Activated naive CD4-positive, alpha-beta T cell treated with anti-CD3 and anti-CD28 coated beads, Interleukin-2, amount 50 U/mL, for 24 hours (primary cell): ENCODE measurements around the gene SLC7A1.
A peak's percentile ranks its signal among the peaks of the same experiment; 100 is the strongest.

Experiments used
- H3K27ac Mint-ChIP-seq: one replicate; pipeline ENCODE4 v1.8.0; 2021; ENCODE audit warnings: mild to moderate bottlenecking, mixed read lengths
- H3K27me3 Mint-ChIP-seq: one replicate; pipeline ENCODE4 v1.8.0; 2021; ENCODE audit warnings: mixed read lengths
- H3K36me3 Mint-ChIP-seq: one replicate; pipeline ENCODE4 v1.8.0; 2021; ENCODE audit warnings: mixed read lengths
- H3K4me1 Mint-ChIP-seq: one replicate; pipeline ENCODE4 v1.8.0; 2021; ENCODE audit warnings: mixed read lengths
- H3K4me3 Mint-ChIP-seq: one replicate; pipeline ENCODE4 v1.8.0; 2021; ENCODE audit warnings: mild to moderate bottlenecking, mixed read lengths
- H3K9me3 Mint-ChIP-seq: one replicate; pipeline ENCODE4 v1.8.0; 2021; ENCODE audit warnings: mixed read lengths

Gene SLC7A1

DNA sequence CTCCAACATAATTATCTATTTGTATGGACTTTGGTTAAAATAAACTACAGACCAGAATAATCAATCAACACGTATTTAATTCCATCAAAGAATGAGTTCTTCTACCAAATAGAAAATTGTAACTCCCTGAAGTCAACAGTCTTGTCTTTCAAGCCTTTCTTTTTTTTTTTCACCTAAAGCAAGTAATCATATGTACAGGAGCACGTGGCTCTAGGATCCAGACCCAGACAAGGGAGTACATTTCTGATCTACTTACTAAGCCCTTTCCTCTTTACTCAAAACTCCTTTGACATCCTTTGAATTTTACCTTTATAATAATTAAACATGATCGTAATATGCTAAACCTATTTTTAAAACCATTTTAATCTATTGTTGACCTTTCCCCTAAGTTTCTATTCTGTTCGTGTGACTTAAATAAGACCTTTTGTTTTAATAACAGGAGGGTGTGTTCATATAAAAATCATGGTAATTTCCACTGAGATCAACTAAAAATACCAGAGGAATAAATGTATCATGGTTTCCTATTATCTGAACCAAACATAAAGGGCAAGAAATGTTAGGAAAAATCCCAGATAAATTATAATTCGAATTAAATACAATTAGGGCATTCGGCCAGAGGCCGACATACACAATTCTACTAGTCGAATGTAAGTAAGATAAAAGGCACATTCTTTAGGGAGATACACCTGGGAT lies 1.7 kb downstream of the SLC7A1 start:
- Mint-ChIP-seq H3K9me3 (no peaks in the 10 kb centered on the region), H3K27me3 (no peaks in the 10 kb centered on the region), H3K27ac (peak overlapping the region; percentile 97), H3K4me1 (peaks cover 56% of the 10 kb centered on the region), H3K36me3 (peaks cover 15% of the 10 kb centered on the region), H3K4me3 (peak overlapping the region; percentile 96)

GRCh38 chr13:29591310-29591709 lies 4.2 kb downstream of the SLC7A1 start:
- Mint-ChIP-seq H3K27me3 (no peaks in the 10 kb centered on the region), H3K27ac (peak overlapping the region; percentile 51), H3K36me3 (peaks cover 23% of the 10 kb centered on the region), H3K9me3 (no peaks in the 10 kb centered on the region), H3K4me1 (peaks cover 68% of the 10 kb centered on the region), H3K4me3 (peak overlapping the region; percentile 96)

GRCh38 chr13:29589967-29590366 lies 5.5 kb downstream of the SLC7A1 start:
- H3K36me3 Mint-ChIP-seq, result peaks cover 23% of the 10 kb centered on the region
- H3K4me3 Mint-ChIP-seq, result peak overlapping the region; percentile 17

DNA sequence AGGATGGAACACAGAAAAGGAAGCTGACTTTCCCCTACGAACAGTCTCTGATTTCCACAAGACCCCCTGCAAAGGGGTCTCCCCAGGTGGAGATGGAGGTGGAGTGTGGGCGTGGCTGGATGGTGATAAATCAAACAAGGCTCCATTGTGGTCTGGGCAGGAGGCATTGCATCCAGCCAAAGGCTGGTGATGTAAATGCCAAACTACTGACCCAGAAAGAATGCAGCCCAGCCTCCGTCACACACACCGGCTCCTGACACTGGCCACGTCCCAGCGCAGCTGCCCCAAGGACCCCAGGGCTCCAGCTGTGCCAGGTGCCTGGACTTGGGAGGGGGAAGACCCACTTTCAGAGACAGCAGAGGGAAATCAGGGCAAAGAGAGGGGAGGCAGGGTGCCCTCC lies 6.3 kb downstream of the SLC7A1 start:
- H3K4me1 Mint-ChIP-seq, result peaks cover 78% of the 10 kb centered on the region
- H3K36me3 Mint-ChIP-seq, result peaks cover 23% of the 10 kb centered on the region
- no peak overlapping the region for H3K27ac Mint-ChIP-seq

More at GRCh38 chr13:29589967-29590366, 5.5 kb downstream of the SLC7A1 start:
- H3K9me3 Mint-ChIP-seq, result no peaks in the 10 kb centered on the region
- H3K4me1 Mint-ChIP-seq, result peaks cover 74% of the 10 kb centered on the region
- H3K27me3 Mint-ChIP-seq, result no peaks in the 10 kb centered on the region
- no peak overlapping the region for H3K27ac Mint-ChIP-seq

DNA sequence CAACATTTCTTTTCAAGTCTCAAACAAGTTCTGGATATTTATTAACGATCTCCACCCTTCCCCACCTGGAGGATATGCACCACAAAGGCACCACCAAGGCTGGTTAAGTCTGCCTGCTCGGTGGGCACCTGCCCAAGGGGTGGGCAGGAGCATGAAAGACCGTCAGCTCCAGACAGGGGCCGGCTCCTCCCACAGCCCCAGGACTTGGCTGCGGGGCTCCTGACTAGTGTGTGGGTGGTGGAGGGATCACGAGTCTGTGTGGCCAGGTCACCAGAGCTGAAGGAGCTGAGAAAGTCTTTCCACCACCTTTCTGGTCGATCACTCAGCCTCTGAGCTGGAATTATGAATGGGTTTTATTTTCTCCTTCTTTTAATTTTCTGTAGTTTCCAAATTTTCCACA lies 7.8 kb downstream of the SLC7A1 start:
- Mint-ChIP-seq H3K36me3 (peaks cover 15% of the 10 kb centered on the region), H3K4me1 (peaks cover 75% of the 10 kb centered on the region), H3K27ac (no peak overlapping the region)

More for the DNA sequence above, 6.3 kb downstream of the SLC7A1 start:
- Mint-ChIP-seq H3K9me3 (no peaks in the 10 kb centered on the region), H3K27me3 (no peaks in the 10 kb centered on the region), H3K4me3 (no peak overlapping the region)

DNA sequence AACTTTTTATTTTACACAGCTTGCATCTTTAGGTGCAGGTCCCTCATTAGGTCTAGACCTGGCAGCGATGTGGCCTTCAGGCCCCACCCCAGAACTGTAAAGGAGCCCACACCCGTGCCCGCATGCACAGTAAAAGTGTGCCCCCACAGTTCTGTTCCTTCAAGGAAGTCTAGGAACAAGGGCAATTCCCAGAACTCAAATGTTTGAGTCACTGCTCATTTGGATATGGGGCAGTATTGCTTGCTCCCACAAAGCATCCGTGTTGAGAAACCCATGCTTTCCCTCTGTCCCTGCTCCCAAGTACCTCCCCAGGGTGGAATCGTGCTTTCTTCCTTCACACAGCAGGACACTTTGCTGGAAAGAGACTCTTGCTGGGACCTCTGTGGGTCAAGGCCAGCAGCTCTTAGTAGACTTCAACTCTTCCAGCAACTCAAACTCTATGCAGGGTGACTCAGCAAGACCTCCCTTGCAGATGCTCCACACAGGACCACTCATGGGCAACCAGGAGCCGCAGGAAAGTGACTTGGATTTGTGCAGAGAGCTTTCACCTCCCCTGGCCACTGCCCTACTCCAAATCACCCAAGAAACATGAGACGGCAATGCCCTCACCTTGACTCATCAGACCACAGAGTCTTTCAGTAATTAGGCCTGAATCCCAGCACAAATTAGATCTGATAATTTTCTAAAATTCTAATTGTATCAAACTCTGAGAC lies 12.3 kb downstream of the SLC7A1 start:
- Mint-ChIP-seq H3K4me1 (peaks cover 73% of the 10 kb centered on the region), H3K27ac (no peak overlapping the region)

More for the DNA sequence above, 7.8 kb downstream of the SLC7A1 start:
- no peak overlapping the region for H3K4me3 Mint-ChIP-seq
- H3K27me3 Mint-ChIP-seq, result no peaks in the 10 kb centered on the region
- no peaks in the 10 kb centered on the region for H3K9me3 Mint-ChIP-seq

DNA sequence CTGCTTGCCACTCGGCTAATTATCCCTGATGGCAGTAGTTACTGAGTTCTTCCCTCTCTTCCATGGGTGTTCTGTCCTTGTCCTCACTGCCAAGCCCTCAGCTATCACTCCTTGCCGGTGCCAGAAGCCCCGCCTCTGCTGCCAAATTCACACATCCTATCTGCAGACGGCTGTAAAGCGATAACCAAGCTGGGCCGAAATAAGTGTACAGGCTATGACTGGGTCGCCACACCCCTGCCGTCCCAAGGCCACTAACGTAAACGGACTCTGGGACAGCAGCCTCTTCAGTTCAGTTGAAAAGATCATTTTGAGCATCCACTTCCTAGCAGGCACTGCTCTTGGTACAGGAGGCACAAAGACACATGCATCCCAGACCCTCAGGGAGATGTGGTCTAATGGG lies 13.3 kb downstream of the SLC7A1 start:
- H3K36me3 Mint-ChIP-seq, result peaks cover 10% of the 10 kb centered on the region
- no peak overlapping the region for H3K4me3 Mint-ChIP-seq
- H3K27ac Mint-ChIP-seq, result no peak overlapping the region
- no peaks in the 10 kb centered on the region for H3K27me3 Mint-ChIP-seq
- H3K9me3 Mint-ChIP-seq, result no peaks in the 10 kb centered on the region
- peaks cover 69% of the 10 kb centered on the region for H3K4me1 Mint-ChIP-seq

More for the DNA sequence above, 12.3 kb downstream of the SLC7A1 start:
- Mint-ChIP-seq H3K4me3 (no peak overlapping the region), H3K9me3 (no peaks in the 10 kb centered on the region), H3K27me3 (no peaks in the 10 kb centered on the region), H3K36me3 (peaks cover 14% of the 10 kb centered on the region)

DNA sequence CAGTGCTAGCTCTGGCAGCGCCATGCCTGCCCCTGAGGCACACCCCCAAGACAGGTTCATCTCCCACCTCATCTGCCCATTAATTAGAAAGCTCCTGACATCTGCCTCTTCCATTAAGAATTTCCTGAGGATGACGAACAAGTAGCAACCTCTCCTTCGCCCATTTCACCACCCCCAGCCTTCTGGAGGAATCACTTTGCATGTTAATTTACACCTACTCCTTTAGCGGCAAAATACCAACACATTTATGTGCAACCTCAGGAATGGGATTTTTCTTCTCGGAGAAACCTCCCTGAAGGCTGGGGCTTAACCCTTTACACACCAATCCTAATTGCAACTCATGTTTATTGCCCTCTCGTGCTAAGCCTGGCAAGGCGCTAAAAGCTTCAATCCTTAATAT lies 13.8 kb downstream of the SLC7A1 start:
- Mint-ChIP-seq H3K4me1 (peaks cover 65% of the 10 kb centered on the region), H3K9me3 (no peaks in the 10 kb centered on the region), H3K36me3 (peaks cover 8% of the 10 kb centered on the region), H3K27ac (no peak overlapping the region), H3K27me3 (no peaks in the 10 kb centered on the region), H3K4me3 (no peak overlapping the region)

GRCh38 chr13:29579094-29579493 lies 16.4 kb downstream of the SLC7A1 start:
- peaks cover 70% of the 10 kb centered on the region for H3K4me1 Mint-ChIP-seq
- H3K36me3 Mint-ChIP-seq, result peaks cover 8% of the 10 kb centered on the region
- H3K27ac Mint-ChIP-seq, result no peak overlapping the region
- H3K4me3 Mint-ChIP-seq, result no peak overlapping the region
- H3K9me3 Mint-ChIP-seq, result no peaks in the 10 kb centered on the region
- no peaks in the 10 kb centered on the region for H3K27me3 Mint-ChIP-seq

- no peak overlapping the region for H3K4me3 Mint-ChIP-seq
- H3K4me1 Mint-ChIP-seq, result peaks cover 70% of the 10 kb centered on the region
- no peaks in the 10 kb centered on the region for H3K9me3 Mint-ChIP-seq
- H3K36me3 Mint-ChIP-seq, result peaks cover 7% of the 10 kb centered on the region
- H3K27me3 Mint-ChIP-seq, result no peaks in the 10 kb centered on the region
- no peak overlapping the region for H3K27ac Mint-ChIP-seq
Measured at GRCh38 chr13:29578300-29579085, 17.0 kb downstream of the SLC7A1 start.

DNA sequence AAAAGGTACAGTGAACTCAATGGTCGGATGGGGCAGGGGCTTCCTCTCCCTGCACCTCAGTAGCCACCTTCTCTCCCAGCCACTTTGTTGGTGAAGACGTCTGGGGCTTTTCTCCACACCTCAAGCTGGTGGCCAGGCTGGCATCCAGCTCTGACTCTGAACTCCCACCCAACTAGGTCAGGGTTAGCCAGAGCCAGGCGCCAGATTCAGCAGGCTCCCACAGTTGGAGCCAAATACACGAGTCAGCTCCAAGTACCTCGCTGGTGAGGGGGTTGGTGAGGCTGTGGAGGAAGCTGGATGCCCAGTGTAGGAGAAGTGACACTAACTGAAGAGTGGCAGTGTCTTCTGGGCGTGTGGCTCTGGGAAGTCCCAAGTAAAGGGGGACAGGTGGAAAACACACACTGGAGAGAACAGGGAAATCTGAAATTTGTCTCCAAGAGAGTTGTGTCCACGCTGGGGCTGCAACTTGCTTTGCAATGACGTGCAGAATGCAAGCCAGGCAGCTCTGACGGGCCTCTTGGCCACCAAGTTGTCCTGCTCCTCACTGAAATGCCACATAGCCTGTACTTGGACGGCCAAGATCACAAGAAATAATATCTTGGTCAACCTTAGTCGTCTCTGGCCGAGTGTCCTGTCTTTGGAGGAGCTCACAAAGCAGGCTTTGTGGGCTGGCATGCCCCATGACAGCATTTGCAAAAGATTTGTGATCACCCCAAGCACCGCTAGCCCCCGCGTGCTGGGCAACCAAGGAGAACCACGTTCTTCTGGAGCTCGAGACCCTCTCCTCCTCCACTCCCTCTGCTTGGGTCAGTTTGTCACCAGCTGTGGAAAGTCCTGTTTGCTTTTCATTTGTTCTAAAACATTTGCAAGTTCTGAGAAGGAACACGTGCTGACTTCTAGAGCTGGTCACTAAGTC lies 18.1 kb downstream of the SLC7A1 start:
- H3K9me3 Mint-ChIP-seq, result no peaks in the 10 kb centered on the region
- peaks cover 7% of the 10 kb centered on the region for H3K36me3 Mint-ChIP-seq
- no peak overlapping the region for H3K27ac Mint-ChIP-seq
- H3K4me1 Mint-ChIP-seq, result peaks cover 69% of the 10 kb centered on the region
- no peaks in the 10 kb centered on the region for H3K27me3 Mint-ChIP-seq
- H3K4me3 Mint-ChIP-seq, result no peak overlapping the region

DNA sequence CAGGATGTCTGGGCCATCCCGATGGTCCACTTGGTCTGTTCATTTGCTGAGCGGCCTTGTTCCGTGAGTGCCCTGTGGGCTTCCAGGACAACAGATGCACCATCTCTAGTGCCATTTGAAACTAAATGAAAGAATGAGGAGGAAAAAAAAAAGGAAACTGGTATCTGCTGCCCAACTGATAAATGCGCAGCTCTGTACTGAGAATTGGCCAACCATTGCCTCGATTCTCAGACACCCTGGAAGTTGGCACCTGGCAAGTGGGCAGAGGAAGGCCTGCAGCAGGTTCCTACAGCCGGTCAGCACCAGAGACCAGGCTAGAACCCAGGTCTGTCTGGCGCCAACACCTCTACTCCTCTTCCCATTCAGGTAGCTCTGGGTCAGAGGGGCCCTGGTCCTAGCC lies 18.9 kb downstream of the SLC7A1 start:
- Mint-ChIP-seq H3K27ac (no peak overlapping the region), H3K27me3 (no peaks in the 10 kb centered on the region), H3K4me1 (peaks cover 70% of the 10 kb centered on the region), H3K9me3 (no peaks in the 10 kb centered on the region), H3K36me3 (peaks cover 7% of the 10 kb centered on the region), H3K4me3 (no peak overlapping the region)

DNA sequence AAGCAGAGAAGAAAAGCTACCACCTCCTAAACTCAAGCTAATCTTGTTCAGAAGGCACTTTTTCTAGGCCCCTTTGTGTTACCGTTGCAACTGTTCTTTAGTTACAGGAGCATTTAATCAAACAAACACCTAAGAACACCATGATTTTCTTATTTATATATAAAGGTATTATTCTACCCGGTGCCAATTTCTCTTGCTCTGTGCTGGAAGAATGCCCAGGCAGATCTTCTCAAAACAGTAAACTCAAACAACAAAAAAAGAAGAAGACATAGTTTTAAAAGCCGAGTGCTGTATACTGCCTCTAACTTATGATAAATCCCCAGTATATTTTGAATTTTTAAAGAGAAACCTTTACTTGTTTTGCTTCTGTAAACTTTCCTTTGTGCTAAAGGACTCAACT lies 20.4 kb downstream of the SLC7A1 start:
- no peak overlapping the region for H3K4me3 Mint-ChIP-seq
- H3K27me3 Mint-ChIP-seq, result no peaks in the 10 kb centered on the region
- H3K36me3 Mint-ChIP-seq, result peaks cover 8% of the 10 kb centered on the region
- H3K4me1 Mint-ChIP-seq, result peaks cover 65% of the 10 kb centered on the region
- peak overlapping the region; percentile 4 for H3K27ac Mint-ChIP-seq
- no peaks in the 10 kb centered on the region for H3K9me3 Mint-ChIP-seq

- Mint-ChIP-seq H3K27ac (no peak overlapping the region), H3K9me3 (no peaks in the 10 kb centered on the region), H3K4me1 (peaks cover 68% of the 10 kb centered on the region), H3K27me3 (no peaks in the 10 kb centered on the region), H3K36me3 (peaks cover 9% of the 10 kb centered on the region), H3K4me3 (no peak overlapping the region)
Measured at GRCh38 chr13:29573190-29573589, 22.3 kb downstream of the SLC7A1 start.

DNA sequence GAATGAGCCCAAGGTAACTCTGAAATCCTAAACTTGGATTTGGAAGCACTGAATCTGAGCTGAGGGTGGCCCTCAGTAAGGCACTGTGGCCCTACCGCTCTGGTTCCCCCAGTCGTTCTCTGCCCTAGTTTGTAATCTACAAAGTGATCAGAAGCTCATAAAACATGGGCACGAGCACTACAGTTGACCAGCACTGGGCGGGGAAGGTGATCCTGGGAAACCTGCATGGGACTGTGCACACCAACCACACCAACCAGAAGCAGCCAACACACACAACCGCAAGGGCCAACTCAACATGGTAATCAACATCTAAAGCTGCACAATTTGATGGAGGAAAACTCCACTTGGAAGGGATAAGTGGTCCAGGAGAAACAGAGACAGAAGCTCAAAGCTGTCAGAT lies 22.9 kb downstream of the SLC7A1 start:
- Mint-ChIP-seq H3K4me1 (peaks cover 72% of the 10 kb centered on the region), H3K27ac (no peak overlapping the region), H3K27me3 (no peaks in the 10 kb centered on the region), H3K9me3 (no peaks in the 10 kb centered on the region), H3K36me3 (peaks cover 9% of the 10 kb centered on the region), H3K4me3 (no peak overlapping the region)
